22Rv1 (cell line): ENCODE measurements around the gene USP34.
"Not testable (repeated sequence)": the region's sequence is repeated elsewhere in the genome, so short reads cannot be mapped to it uniquely, and the experiment has no call there.

ENCODE experiments used
- H3K27ac ChIP-seq: fragments of 450-650 bp; 2 replicates; pipeline ENCODE4 v1.5.1; 2017
- CTCF ChIP-seq: fragments of 450-650 bp; IDR thresholded peaks from 2 replicates; pipeline ENCODE4 v1.5.1; 2017; ENCODE audit warnings: mild to moderate bottlenecking
- ZFX ChIP-seq: fragments of 450-650 bp; IDR thresholded peaks from 2 replicates; pipeline ENCODE4 v1.6.1; 2017; ENCODE audit warnings: antibody characterized with exemption, borderline replicate concordance

Gene USP34

DNA sequence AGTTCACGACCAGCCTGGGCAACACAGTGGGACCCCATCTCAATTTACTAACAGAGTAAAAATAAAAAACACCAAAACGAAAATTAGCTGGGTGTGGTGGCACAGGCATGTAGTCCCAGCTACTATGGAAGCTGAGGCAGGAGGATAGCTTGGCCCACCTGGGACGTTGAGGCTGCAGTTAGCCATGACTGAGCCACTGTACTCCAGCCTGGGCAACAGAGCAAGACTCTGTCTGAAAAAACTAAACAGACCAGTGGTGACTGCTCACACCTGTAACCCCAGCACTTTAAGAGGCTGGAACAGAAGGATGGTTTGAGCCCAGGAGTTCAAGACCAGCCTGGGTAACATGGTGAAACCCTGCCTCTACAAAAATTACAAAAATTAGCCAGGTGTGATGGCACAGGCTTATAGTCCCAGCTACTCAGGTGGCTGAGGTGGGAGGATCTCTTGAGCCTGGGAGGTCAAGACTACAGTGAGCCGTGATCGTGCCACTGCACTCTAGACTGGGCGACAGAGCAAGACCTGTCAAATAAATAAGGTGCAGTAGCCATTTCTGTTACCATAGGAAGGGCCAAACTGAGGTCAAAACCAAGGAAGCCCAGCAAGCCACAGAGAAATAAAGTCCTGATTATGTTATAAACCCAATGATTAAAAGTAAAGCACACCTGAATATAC is 14.0 kb downstream of the USP34 start:
- TF ChIP-seq CTCF (no peak), ZFX (no peak)
- H3K27ac ChIP-seq: peak overlapping the region; percentile 37; the same call in 1 of the 2 replicates

DNA sequence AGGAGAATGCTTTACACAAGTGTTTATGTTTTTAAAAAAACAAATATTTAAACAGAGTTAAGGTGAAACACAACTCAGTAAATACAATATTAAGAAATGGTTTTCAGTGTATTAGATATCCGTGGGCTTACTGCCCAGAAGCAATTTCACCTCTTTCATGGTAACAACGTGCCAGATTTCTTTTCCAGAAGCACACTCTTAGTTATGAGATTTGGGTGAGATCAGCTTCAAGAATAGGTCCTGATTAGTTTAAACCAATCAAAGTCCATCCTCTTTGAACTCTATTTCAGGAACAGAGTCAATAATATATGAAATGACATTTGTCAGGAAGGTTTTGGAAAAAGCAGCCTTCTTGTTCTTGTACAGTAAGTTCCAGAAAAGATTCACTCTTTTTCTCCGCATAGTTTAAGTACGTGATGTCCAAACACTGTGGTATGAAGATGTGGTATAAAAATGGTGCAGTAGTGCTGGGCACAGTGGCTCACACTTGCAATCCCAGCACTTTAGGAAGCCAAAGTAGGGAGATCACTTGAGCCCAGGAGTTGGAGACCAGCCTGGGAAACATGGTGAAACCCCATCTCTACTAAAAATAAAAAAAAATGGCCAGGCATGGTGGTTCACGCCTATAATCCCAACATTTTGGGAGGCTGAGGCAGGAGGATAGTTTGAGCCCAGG is 14.7 kb downstream of the USP34 start:
- H3K27ac ChIP-seq: peak overlapping the region; percentile 37; the same call in 1 of the 2 replicates

DNA sequence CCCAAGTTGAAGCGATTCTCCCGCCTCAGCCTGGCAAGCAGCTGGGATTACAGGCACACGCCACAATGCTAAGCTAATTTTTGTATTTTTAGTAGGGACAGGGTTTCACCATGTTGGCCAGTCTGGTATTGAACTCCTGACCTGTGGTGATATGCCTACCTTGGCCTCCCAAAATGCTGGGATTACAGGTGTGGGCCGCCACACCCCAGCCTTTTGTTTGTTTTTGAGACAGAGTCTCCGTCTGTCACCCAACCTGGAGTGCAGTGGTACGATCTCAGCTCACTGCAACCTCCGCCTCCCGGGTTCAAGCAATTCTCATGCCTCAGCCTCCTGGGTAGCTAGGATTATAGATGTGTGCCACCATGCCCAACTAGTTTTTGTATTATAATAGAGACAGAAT is 15.9 kb downstream of the USP34 start:
- H3K27ac ChIP-seq: not testable (repeated sequence)

More for the DNA sequence above, 14.7 kb downstream of the USP34 start:
- TF ChIP-seq ZFX (no peak), CTCF (no peak)

GRCh38 chr2:61454383-61454782 is 16.5 kb downstream of the USP34 start:
- no peak for TF ChIP-seq ZFX
- TF ChIP-seq CTCF: no peak
- no peak overlapping the region for H3K27ac ChIP-seq

DNA sequence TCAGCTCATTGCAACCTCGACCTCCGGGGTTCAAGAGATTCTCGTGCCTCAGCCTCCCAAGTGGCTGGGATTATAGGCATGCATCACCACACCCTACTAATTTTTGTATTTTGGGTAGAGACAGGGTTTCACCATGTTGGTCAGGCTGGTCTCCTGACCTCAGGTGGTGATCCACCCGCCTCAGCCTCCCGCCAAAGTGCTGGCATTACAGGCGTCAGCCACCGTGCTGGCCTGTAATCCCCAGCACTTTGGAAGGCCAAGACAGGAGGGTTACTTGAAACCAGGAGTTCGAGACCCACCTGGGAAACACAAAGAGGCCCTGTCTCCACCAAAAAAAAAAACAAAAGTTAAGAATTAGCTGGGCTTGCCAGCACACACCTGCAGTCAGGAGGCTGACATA is 18.5 kb downstream of the USP34 start:
- no peak overlapping the region for H3K27ac ChIP-seq
- TF ChIP-seq ZFX (no peak), CTCF (no peak)

- TF ChIP-seq ZFX: no peak
- no peak for TF ChIP-seq CTCF
- H3K27ac ChIP-seq: no peak overlapping the region
Measured at GRCh38 chr2:61451178-61451577, 19.7 kb downstream of the USP34 start.

- no peak overlapping the region for H3K27ac ChIP-seq
- TF ChIP-seq CTCF (no peak), ZFX (no peak)
Measured at GRCh38 chr2:61450144-61450543, 20.7 kb downstream of the USP34 start.

GRCh38 chr2:61448229-61448628 is 22.7 kb downstream of the USP34 start:
- TF ChIP-seq CTCF: no peak
- TF ChIP-seq ZFX: no peak
- H3K27ac ChIP-seq: no peak overlapping the region

DNA sequence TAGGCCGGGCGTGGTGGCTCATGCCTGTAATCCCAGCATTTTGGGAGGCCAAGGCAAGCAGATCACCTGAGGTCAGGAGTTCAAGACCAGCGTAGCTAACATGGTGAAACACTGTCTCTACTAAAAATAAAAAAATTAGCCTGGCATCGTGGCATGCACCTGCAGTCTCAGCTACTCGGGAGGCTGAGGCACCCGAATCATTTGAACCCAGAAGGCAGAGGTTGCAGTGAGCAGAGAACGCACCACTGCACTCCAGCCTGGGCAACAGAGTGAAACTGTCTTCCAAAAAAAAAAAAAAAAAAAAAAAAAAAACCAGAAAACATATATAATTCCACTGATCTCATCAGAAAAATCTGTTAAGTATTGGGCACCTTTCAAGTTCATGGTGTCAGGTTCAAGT is 23.9 kb downstream of the USP34 start:
- not testable (repeated sequence) for H3K27ac ChIP-seq
